MCF 10A (cell line): ENCODE data around the gene MIA. TPM values are rescaled to one million over a fixed set of nuclear protein-coding genes. Genes with fewer than 3 reads are reported as not detected.
"Not testable (repeated sequence)": the region's sequence is repeated elsewhere in the genome, so short reads cannot be mapped to it uniquely, and the experiment has no call there.

Source experiments
- BruUV-seq: library from RNA; stranded (reverse); fragments of 400-500 nt; replicated peaks from 2 replicates; lab custom pipeline; 2021; lab: Mats Ljungman, UMichigan
- CTCF ChIA-PET: fragments of 300-600 bp; sonication (Branson Sonifier 250); formaldehyde crosslinking; extraction: SDS; loops from one replicate; lab custom pipeline; 2021; ENCODE audit warnings: antibody characterized with exemption, inconsistent platforms; lab: Yijun Ruan, JAX
- POLR2A ChIA-PET: fragments of 300-600, 350-650 bp; sonication (Branson Sonifier 250); formaldehyde crosslinking; extraction: SDS; loops from one replicate; lab custom pipeline; 2020; ENCODE audit warnings: antibody characterized with exemption, inconsistent platforms; lab: Yijun Ruan, JAX
- DNase-seq: peaks from one replicate; pipeline ENCODE4 v3.0.0-alpha.2; 2018; ENCODE audit not compliant: unreplicated experiment
- H3K27ac Mint-ChIP-seq: one replicate; pipeline ENCODE4 v1.8.0; 2022; ENCODE audit warnings: mild to moderate bottlenecking, low read depth, mixed read lengths; ENCODE audit not compliant: unreplicated experiment
- H3K27me3 Mint-ChIP-seq: one replicate; pipeline ENCODE4 v1.8.0; 2022; ENCODE audit warnings: mixed read lengths; ENCODE audit not compliant: insufficient read depth, unreplicated experiment
- H3K36me3 Mint-ChIP-seq: one replicate; pipeline ENCODE4 v1.8.0; 2022; ENCODE audit warnings: mild to moderate bottlenecking, moderate library complexity, mixed read lengths; ENCODE audit not compliant: insufficient read depth, unreplicated experiment
- H3K4me1 Mint-ChIP-seq: one replicate; pipeline ENCODE4 v1.8.0; 2022; ENCODE audit warnings: mixed read lengths; ENCODE audit not compliant: insufficient read depth, unreplicated experiment
- H3K4me3 Mint-ChIP-seq: one replicate; pipeline ENCODE4 v1.8.0; 2022; ENCODE audit warnings: mild to moderate bottlenecking, moderate library complexity, mixed read lengths; ENCODE audit not compliant: unreplicated experiment
- H3K9me3 Mint-ChIP-seq: one replicate; pipeline ENCODE4 v1.8.0; 2022; ENCODE audit warnings: mixed read lengths; ENCODE audit not compliant: unreplicated experiment
- CTCF ChIP-seq: fragments of 200-600 bp; IDR thresholded peaks from one replicate; pipeline ENCODE4 v1.8.0; 2022; ENCODE audit warnings: antibody characterized with exemption, mild to moderate bottlenecking; ENCODE audit not compliant: unreplicated experiment
- intact Hi-C: fragments of 100-400 bp; cut with micrococcal nuclease; formaldehyde crosslinking; loops from 2 replicates; pipeline ENCODE4 v1.14.1; 2022
- total RNA-seq: library from RNA; stranded (reverse); gene quantifications from 2 replicates; pipeline ENCODE4 v1.2.3, GENCODE V29; 2022

The MIA gene
- total RNA-seq, 1 experiment from 2014 or later: 0.70 TPM

GRCh38 chr19:40783711-40784110 is 8.4 kb downstream of the MIA start:
- Mint-ChIP-seq H3K27me3 (no peaks in the 10 kb centered on the region), H3K4me3 (no peak overlapping the region), H3K9me3 (no peaks in the 10 kb centered on the region), H3K4me1 (peaks cover 16% of the 10 kb centered on the region), H3K36me3 (peaks cover 7% of the 10 kb centered on the region), H3K27ac (no peak overlapping the region)
- POLR2A ChIA-PET: interaction anchor here (1.2 kb wide), 1 partner anchor 42 kb away, joined by 3 read pairs; no protein-coding TSS in a partner anchor
- CTCF ChIA-PET: interaction anchor here (0.7 kb wide), 1 partner anchor 12 kb away, joined by 3 read pairs; no protein-coding TSS in a partner anchor
- DNase-seq: no peak
- intact Hi-C loops: no loop called here
- no peak for TF ChIP-seq CTCF
- BruUV-seq: no TSS peak

- not testable (repeated sequence) for BruUV-seq
- POLR2A ChIA-PET: interaction anchor here (0.6 to 1.2 kb wide), 2 partner anchors 43 to 169 kb away, joined by 3 read pairs; no protein-coding TSS in a partner anchor
These were observed 8.8 kb downstream of the MIA start for GRCh38 chr19:40784146-40784545.

GRCh38 chr19:40785526-40785925 is 10.2 kb downstream of the MIA start:
- ChIA-PET POLR2A (interaction anchor here (0.6 kb wide), 1 partner anchor 204 kb away, joined by 5 read pairs; no protein-coding TSS in a partner anchor), CTCF (interaction anchor here (0.6 kb wide), 1 partner anchor 33 kb away, joined by 3 read pairs; no protein-coding TSS in a partner anchor)
- no peak overlapping the region for H3K27ac Mint-ChIP-seq
- no peak overlapping the region for H3K4me3 Mint-ChIP-seq
- BruUV-seq: no TSS peak
- no peaks in the 10 kb centered on the region for H3K27me3 Mint-ChIP-seq
- intact Hi-C loops: no loop called here
- no peaks in the 10 kb centered on the region for H3K9me3 Mint-ChIP-seq
- TF ChIP-seq CTCF: no peak
- peaks cover 7% of the 10 kb centered on the region for H3K36me3 Mint-ChIP-seq
- H3K4me1 Mint-ChIP-seq: peaks cover 6% of the 10 kb centered on the region
- DNase-seq: no peak

More at GRCh38 chr19:40784146-40784545, 8.8 kb downstream of the MIA start:
- H3K27me3 Mint-ChIP-seq, H3K9me3 Mint-ChIP-seq, DNase-seq, H3K27ac Mint-ChIP-seq, H3K4me3 Mint-ChIP-seq, intact Hi-C loops, H3K36me3 Mint-ChIP-seq: not testable (repeated sequence)
- CTCF ChIA-PET: interaction anchor here (0.7 kb wide), 1 partner anchor 12 kb away, joined by 3 read pairs; no protein-coding TSS in a partner anchor
- H3K4me1 Mint-ChIP-seq: peaks cover 12% of the 10 kb centered on the region

- ChIA-PET POLR2A (interaction anchor here (1.5 kb wide), 2 partner anchors 8 to 12 kb away, joined by 5 to 7 read pairs; partner anchors contain the start of genes EGLN2 and RAB4B), CTCF (interaction anchor here (1.1 kb wide), 1 partner anchor 9 kb away, joined by 4 read pairs; no protein-coding TSS in a partner anchor)
- intact Hi-C loops: no loop called here
- Mint-ChIP-seq H3K27ac (no peak overlapping the region), H3K4me1 (peaks cover 2% of the 10 kb centered on the region), H3K9me3 (no peaks in the 10 kb centered on the region), H3K36me3 (peaks cover 11% of the 10 kb centered on the region), H3K27me3 (no peaks in the 10 kb centered on the region), H3K4me3 (no peak overlapping the region)
- no peak for TF ChIP-seq CTCF
- no TSS peak for BruUV-seq
- no peak for DNase-seq
These were observed 11.0 kb downstream of the MIA start for GRCh38 chr19:40786060-40787037.
